OCI-LY3 (cell line): ENCODE data around the gene OTOA.

Experiments
- EZH2phosphoT487 ChIP-seq: fragments of 200-600 bp; shearing (Covaris generic); IDR thresholded peaks from 2 replicates; pipeline ENCODE4 v1.6.1; 2018; ENCODE audit warnings: antibody characterized with exemption, mixed run types, low read depth
- TF ChIP-seq, protein P1 (sequence below): fragments of 200-600, 300-600 bp; sonication (generic); IDR thresholded peaks from 2 replicates; pipeline ENCODE4 v1.5.1; 2014; ENCODE audit warnings: antibody characterized with exemption, low read length, low read depth

DNA sequence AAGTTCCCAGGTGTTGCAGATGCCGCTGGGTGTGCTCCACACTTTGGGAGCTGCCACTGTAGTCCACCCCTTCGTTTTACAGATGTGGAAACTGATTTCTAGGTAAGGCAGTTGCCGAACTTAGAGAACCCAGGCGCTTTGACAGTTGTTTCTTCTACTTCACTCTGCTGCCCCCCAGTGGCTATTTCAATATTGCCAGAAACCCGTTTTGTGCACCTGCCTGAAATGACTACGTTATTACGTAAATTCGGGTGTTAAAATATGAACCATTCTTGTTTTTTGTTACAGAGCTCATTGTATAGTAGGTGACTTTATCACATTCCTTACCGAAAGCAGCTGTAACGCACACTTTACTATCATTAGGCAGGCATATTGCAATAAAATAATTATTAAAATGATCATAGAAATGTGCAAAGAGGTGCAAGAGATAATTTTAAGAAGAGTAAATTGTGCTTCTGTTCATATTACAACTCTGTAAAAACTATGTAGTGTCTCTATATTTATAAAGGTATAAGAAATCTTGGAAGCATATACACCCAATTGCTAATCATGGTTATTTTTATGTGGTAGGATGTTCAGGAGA lies 44.9 kb downstream of the OTOA start:
- TF ChIP-seq, protein P1, sequence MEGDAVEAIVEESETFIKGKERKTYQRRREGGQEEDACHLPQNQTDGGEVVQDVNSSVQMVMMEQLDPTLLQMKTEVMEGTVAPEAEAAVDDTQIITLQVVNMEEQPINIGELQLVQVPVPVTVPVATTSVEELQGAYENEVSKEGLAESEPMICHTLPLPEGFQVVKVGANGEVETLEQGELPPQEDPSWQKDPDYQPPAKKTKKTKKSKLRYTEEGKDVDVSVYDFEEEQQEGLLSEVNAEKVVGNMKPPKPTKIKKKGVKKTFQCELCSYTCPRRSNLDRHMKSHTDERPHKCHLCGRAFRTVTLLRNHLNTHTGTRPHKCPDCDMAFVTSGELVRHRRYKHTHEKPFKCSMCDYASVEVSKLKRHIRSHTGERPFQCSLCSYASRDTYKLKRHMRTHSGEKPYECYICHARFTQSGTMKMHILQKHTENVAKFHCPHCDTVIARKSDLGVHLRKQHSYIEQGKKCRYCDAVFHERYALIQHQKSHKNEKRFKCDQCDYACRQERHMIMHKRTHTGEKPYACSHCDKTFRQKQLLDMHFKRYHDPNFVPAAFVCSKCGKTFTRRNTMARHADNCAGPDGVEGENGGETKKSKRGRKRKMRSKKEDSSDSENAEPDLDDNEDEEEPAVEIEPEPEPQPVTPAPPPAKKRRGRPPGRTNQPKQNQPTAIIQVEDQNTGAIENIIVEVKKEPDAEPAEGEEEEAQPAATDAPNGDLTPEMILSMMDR: peak; percentile 91
- TF ChIP-seq EZH2phosphoT487: no peak
